WTC11 (cell line): ENCODE measurements around the gene ATP12A. TPM values are rescaled to one million over a fixed set of nuclear protein-coding genes. Genes with fewer than 3 reads are reported as not detected.

Experiments
- ATAC-seq: fragments of 200-7000 bp; cut with Tn5 transposase; 2 replicates; pipeline ENCODE4 v1.10.0; 2021; ENCODE audit warnings: mild to moderate bottlenecking, moderate library complexity
- CTCF ChIA-PET: fragments of 300-600 bp; sonication (Branson Sonifier 250); formaldehyde crosslinking; loops from one replicate; lab custom pipeline; 2021; ENCODE audit warnings: antibody characterized with exemption; lab: Charles Lee
- POLR2A ChIA-PET: fragments of 350-600 bp; sonication (Branson Sonifier 250); formaldehyde crosslinking; loops from one replicate; lab custom pipeline; 2021; ENCODE audit warnings: antibody characterized with exemption; lab: Charles Lee
- DNase-seq: peaks from one replicate; pipeline ENCODE4 v3.0.0; 2021; ENCODE audit warnings: low spot score
- H3K27ac Mint-ChIP-seq: 2 replicates; pipeline ENCODE4 v1.8.0; 2021; ENCODE audit warnings: mixed read lengths
- H3K27me3 Mint-ChIP-seq: 2 replicates; pipeline ENCODE4 v1.8.0; 2021; ENCODE audit warnings: low read depth, mild to moderate bottlenecking, moderate library complexity, mixed read lengths
- H3K36me3 Mint-ChIP-seq: 2 replicates; pipeline ENCODE4 v1.8.0; 2021; ENCODE audit warnings: mixed read lengths
- H3K4me1 Mint-ChIP-seq: 2 replicates; pipeline ENCODE4 v1.8.0; 2022; ENCODE audit warnings: mixed read lengths
- H3K4me3 Mint-ChIP-seq: 2 replicates; pipeline ENCODE4 v1.8.0; 2021; ENCODE audit warnings: mild to moderate bottlenecking, moderate library complexity, mixed read lengths
- H3K9me3 Mint-ChIP-seq: 2 replicates; pipeline ENCODE4 v1.8.0; 2021; ENCODE audit warnings: mixed read lengths
- E2F1 ChIP-seq: sonication (generic); formaldehyde crosslinking; IDR thresholded peaks from 2 replicates; pipeline ENCODE4 v1.8.0; 2022; ENCODE audit warnings: mild to moderate bottlenecking, missing genetic modification reagents
- PRDM15 ChIP-seq: sonication (generic); formaldehyde crosslinking; IDR thresholded peaks from 2 replicates; pipeline ENCODE4 v1.8.0; 2022; ENCODE audit warnings: missing genetic modification reagents
- SMAD3 ChIP-seq: sonication (generic); formaldehyde crosslinking; IDR thresholded peaks from 2 replicates; pipeline ENCODE4 v1.8.0; 2022; ENCODE audit warnings: missing genetic modification reagents, mild to moderate bottlenecking, borderline replicate concordance
- SMAD4 ChIP-seq: sonication (generic); formaldehyde crosslinking; IDR thresholded peaks from 2 replicates; pipeline ENCODE4 v1.8.0; 2022; ENCODE audit warnings: mild to moderate bottlenecking, missing genetic modification reagents
- SP1 ChIP-seq: sonication (generic); formaldehyde crosslinking; conservative IDR thresholded peaks from 2 replicates; pipeline ENCODE4 v1.8.1; 2022; ENCODE audit warnings: missing genetic modification reagents
- ZNF138 ChIP-seq: sonication (generic); formaldehyde crosslinking; conservative IDR thresholded peaks from 2 replicates; pipeline ENCODE4 v1.8.1; 2022; ENCODE audit warnings: mild to moderate bottlenecking, moderate library complexity, missing genetic modification reagents
- ZNF416 ChIP-seq: fragments of 250-450 bp; sonication (Bioruptor Pico); IDR thresholded peaks from 2 replicates; pipeline ENCODE4 v1.9.0; 2021; ENCODE audit warnings: mild to moderate bottlenecking, inconsistent platforms
- ZNF423 ChIP-seq: fragments of 250-450 bp; sonication (Bioruptor Pico); IDR thresholded peaks from 2 replicates; pipeline ENCODE4 v2.1.2; 2022; ENCODE audit warnings: mild to moderate bottlenecking, moderate library complexity
- ZNF671 ChIP-seq: fragments of 250-450 bp; sonication (Bioruptor Pico); IDR thresholded peaks from 2 replicates; pipeline ENCODE4 v1.8.0; 2021; ENCODE audit warnings: mild to moderate bottlenecking
- total RNA-seq: library from RNA; stranded (reverse); gene quantifications from 3 replicates; pipeline ENCODE4 v1.2.3, GENCODE V29; 2021
- TF ChIP-seq, protein P1 (sequence below): fragments of 200-600 bp; IDR thresholded peaks from 2 replicates; pipeline ENCODE4 v1.8.0; 2022; ENCODE audit warnings: antibody characterized with exemption
- TF ChIP-seq, protein P2 (sequence below): sonication (generic); formaldehyde crosslinking; conservative IDR thresholded peaks from 2 replicates; pipeline ENCODE4 v1.8.1; 2023; ENCODE audit warnings: mild to moderate bottlenecking, low read depth, missing genetic modification reagents, moderate library complexity

ATP12A gene
- total RNA-seq, 1 experiment from 2014 or later: 1.4 TPM

DNA sequence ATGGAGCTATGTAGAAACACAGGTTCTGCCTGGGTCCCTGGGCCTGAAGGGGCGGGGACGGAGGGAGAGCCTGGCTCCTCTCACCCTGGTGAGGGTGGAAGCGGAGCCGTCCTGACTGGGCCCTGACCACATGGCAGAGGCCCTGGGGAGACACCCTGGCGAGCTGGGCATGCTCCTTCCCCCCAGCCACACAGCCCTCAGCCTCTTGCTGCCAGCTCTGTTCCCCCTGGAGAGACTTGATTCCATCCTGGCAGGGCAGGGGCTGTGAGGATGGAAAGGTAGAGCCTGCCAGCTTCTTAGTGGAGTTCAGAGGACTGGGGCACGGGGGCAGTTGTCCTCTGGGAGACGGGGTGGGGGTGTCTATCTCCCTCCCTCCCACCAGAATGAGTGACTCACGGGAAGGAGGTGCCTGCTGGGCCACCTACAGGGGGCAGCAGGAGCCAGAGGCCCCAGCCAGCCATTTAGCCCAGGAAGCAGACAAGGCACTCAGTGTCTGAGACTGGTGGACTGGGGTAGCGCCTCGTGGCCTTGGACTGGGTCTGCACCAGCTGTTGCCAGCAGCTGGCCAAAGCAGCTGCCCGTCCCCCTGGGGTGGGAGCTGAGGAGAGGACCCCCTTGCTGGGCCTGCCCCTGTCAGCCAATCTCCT, 60.9 kb downstream of the ATP12A start:
- POLR2A ChIA-PET: no interaction called here
- peak; percentile 29 for ATAC-seq
- Mint-ChIP-seq H3K4me1 (peaks cover 10% of the 10 kb centered on the region), H3K9me3 (no peaks in the 10 kb centered on the region), H3K27me3 (peaks cover 36% of the 10 kb centered on the region), H3K36me3 (no peaks in the 10 kb centered on the region), H3K4me3 (no peak overlapping the region), H3K27ac (no peak overlapping the region)
- CTCF ChIA-PET: interaction anchor here (0.9 to 4.3 kb wide), 3 partner anchors 47 to 244 kb away, joined by 4 to 20 read pairs (median 14); no protein-coding TSS in a partner anchor
- TF ChIP-seq, protein P1, sequence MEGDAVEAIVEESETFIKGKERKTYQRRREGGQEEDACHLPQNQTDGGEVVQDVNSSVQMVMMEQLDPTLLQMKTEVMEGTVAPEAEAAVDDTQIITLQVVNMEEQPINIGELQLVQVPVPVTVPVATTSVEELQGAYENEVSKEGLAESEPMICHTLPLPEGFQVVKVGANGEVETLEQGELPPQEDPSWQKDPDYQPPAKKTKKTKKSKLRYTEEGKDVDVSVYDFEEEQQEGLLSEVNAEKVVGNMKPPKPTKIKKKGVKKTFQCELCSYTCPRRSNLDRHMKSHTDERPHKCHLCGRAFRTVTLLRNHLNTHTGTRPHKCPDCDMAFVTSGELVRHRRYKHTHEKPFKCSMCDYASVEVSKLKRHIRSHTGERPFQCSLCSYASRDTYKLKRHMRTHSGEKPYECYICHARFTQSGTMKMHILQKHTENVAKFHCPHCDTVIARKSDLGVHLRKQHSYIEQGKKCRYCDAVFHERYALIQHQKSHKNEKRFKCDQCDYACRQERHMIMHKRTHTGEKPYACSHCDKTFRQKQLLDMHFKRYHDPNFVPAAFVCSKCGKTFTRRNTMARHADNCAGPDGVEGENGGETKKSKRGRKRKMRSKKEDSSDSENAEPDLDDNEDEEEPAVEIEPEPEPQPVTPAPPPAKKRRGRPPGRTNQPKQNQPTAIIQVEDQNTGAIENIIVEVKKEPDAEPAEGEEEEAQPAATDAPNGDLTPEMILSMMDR: no peak
- TF ChIP-seq ZNF671 (CRISPR knock-in tag): no peak
- no peak for TF ChIP-seq ZNF138 (CRISPR knock-in tag)
- TF ChIP-seq E2F1: no peak
- no peak for TF ChIP-seq SP1 (CRISPR knock-in tag)
- no peak for DNase-seq

DNA sequence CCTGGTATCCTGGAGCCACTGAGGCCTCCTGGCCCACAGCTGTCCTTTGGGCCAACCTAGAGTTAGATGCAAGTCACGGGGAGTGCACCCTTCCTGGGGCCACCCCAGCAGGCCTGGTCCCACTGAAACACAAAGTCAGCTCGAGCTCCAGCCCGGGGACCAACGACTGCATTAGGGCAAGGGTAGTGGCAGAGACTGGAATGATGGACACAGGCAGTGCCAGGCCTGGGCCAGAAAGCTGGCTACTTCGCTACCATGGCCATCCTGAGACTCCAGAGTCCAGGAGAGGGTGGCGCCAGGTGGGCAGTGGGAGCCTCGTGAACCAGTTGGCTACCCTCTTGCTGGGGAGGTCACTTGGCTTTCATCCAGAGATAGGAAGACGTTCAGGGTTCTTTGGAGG, 61.6 kb downstream of the ATP12A start:
- H3K27ac Mint-ChIP-seq: no peak overlapping the region
- DNase-seq (no peak), ATAC-seq (no peak)
- H3K4me1 Mint-ChIP-seq: peaks cover 10% of the 10 kb centered on the region
- TF ChIP-seq SMAD3 (CRISPR knock-in tag) (no peak), E2F1 (no peak), ZNF416 (CRISPR knock-in tag) (no peak), SMAD4 (no peak), ZNF423 (no peak), PRDM15 (CRISPR knock-in tag) (no peak)
- TF ChIP-seq, protein P2, sequence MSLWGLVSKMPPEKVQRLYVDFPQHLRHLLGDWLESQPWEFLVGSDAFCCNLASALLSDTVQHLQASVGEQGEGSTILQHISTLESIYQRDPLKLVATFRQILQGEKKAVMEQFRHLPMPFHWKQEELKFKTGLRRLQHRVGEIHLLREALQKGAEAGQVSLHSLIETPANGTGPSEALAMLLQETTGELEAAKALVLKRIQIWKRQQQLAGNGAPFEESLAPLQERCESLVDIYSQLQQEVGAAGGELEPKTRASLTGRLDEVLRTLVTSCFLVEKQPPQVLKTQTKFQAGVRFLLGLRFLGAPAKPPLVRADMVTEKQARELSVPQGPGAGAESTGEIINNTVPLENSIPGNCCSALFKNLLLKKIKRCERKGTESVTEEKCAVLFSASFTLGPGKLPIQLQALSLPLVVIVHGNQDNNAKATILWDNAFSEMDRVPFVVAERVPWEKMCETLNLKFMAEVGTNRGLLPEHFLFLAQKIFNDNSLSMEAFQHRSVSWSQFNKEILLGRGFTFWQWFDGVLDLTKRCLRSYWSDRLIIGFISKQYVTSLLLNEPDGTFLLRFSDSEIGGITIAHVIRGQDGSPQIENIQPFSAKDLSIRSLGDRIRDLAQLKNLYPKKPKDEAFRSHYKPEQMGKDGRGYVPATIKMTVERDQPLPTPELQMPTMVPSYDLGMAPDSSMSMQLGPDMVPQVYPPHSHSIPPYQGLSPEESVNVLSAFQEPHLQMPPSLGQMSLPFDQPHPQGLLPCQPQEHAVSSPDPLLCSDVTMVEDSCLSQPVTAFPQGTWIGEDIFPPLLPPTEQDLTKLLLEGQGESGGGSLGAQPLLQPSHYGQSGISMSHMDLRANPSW: no peak
- H3K9me3 Mint-ChIP-seq: no peaks in the 10 kb centered on the region
- peaks cover 42% of the 10 kb centered on the region for H3K27me3 Mint-ChIP-seq
- ChIA-PET CTCF (interaction anchor here (0.6 to 4.3 kb wide), 4 partner anchors 48 to 321 kb away, joined by 3 to 20 read pairs (median 10); partner anchors contain the start of gene ATP12A), POLR2A (no interaction called here)
- no peaks in the 10 kb centered on the region for H3K36me3 Mint-ChIP-seq
- H3K4me3 Mint-ChIP-seq: no peak overlapping the region
